ENCODE results near the gene ATP5F1B. TPM values are rescaled to one million over a fixed set of nuclear protein-coding genes. Genes with fewer than 3 reads are reported as not detected.
"Not testable (repeated sequence)": the region's sequence is repeated elsewhere in the genome, so short reads cannot be mapped to it uniquely, and the experiment has no call there.

Gene ATP5F1B
- total RNA-seq, 4 donors from 2014 or later: 442 to 1,000 (median 608) TPM

- Histone ChIP-seq H3K36me3 (peaks cover 0 to 11% (median 5%) of the 10 kb centered on the region in 4 donors), H3K27ac (no peak overlapping the region), H3K4me1 (no peaks in the 10 kb centered on the region), H3K9me3 (no peaks in the 10 kb centered on the region), H3K4me3 (no peak overlapping the region), H3K27me3 (no peaks in the 10 kb centered on the region)
- intact Hi-C loops (cut with DNase I; ENCODE audit: low total_unique reads) (no loop called here), in situ Hi-C loops (cut with MboI; ENCODE audit: low pct_ligation_motif_present in 1 of 4, low pct_unique_long_range_greater_than_20kb in 1 of 4, low sequenced_read_pairs in 3 of 4) (no loop called here)
- no peak for DNase-seq
- 29 to 60% methylated on average over 1 of the region's 1 CpG for WGBS, 2 donors (ENCODE audit: low coverage in 1 of 2)
- TF ChIP-seq POLR2A (IDR thresholded peaks at IDR 0.05) (no peak), POLR2AphosphoS5 (IDR thresholded peaks at IDR 0.05) (no peak), EP300 (IDR thresholded peaks at IDR 0.05; ENCODE audit: low read depth) (no peak), CTCF (IDR thresholded peaks at IDR 0.05) (no peak)
These were observed 13.1 kb upstream of the ATP5F1B start for GRCh38 chr12:56658921-56659320.

- Histone ChIP-seq H3K27ac (no peak overlapping the region), H3K9me3 (no peaks in the 10 kb centered on the region), H3K36me3 (no peaks in the 10 kb centered on the region), H3K4me1 (no peaks in the 10 kb centered on the region), H3K27me3 (no peaks in the 10 kb centered on the region), H3K4me3 (no peak overlapping the region)
- TF ChIP-seq POLR2A (IDR thresholded peaks at IDR 0.05) (no peak), EP300 (IDR thresholded peaks at IDR 0.05; ENCODE audit: low read depth) (no peak), CTCF (IDR thresholded peaks at IDR 0.05) (no peak), POLR2AphosphoS5 (IDR thresholded peaks at IDR 0.05) (no peak)
- intact Hi-C loops (cut with DNase I; ENCODE audit: low total_unique reads): no loop called here
- in situ Hi-C loops (cut with MboI; ENCODE audit: low pct_ligation_motif_present in 1 of 4, low pct_unique_long_range_greater_than_20kb in 1 of 4, low sequenced_read_pairs in 3 of 4): no loop called here
- no peak for DNase-seq
- WGBS, 2 donors (ENCODE audit: low coverage in 1 of 2): 73 to 93% methylated on average over 2 to 7 of the region's 7 CpGs
These were observed 11.9 kb upstream of the ATP5F1B start for GRCh38 chr12:56657416-56658379.

GRCh38 chr12:56653781-56654180 lies 8.0 kb upstream of the ATP5F1B start:
- WGBS, 2 donors (ENCODE audit: low coverage in 1 of 2): 83 to 93% methylated on average over 4 to 5 of the region's 5 CpGs
- H3K4me3 ChIP-seq; intact Hi-C loops (cut with DNase I; ENCODE audit: low total_unique reads); H3K36me3 ChIP-seq; H3K9me3 ChIP-seq; DNase-seq; H3K27me3 ChIP-seq; in situ Hi-C loops (cut with MboI; ENCODE audit: low pct_ligation_motif_present in 1 of 4, low pct_unique_long_range_greater_than_20kb in 1 of 4, low sequenced_read_pairs in 3 of 4); H3K27ac ChIP-seq; H3K4me1 ChIP-seq: not testable (repeated sequence)

GRCh38 chr12:56648023-56648422 lies 2.2 kb upstream of the ATP5F1B start:
- H3K27me3 ChIP-seq; H3K27ac ChIP-seq; H3K4me3 ChIP-seq; intact Hi-C loops (cut with DNase I; ENCODE audit: low total_unique reads); DNase-seq; in situ Hi-C loops (cut with MboI; ENCODE audit: low pct_ligation_motif_present in 1 of 4, low pct_unique_long_range_greater_than_20kb in 1 of 4, low sequenced_read_pairs in 3 of 4); H3K9me3 ChIP-seq: not testable (repeated sequence)
- 95 to 100% methylated on average over 3 to 9 of the region's 9 CpGs for WGBS, 2 donors (ENCODE audit: low coverage in 1 of 2)
- Histone ChIP-seq H3K36me3 (peaks cover 0 to 12% (median 2%) of the 10 kb centered on the region in 4 donors), H3K4me1 (peaks cover 14 to 26% (median 21%) of the 10 kb centered on the region in 4 donors)

GRCh38 chr12:56645201-56645716 lies 525 bp downstream of the ATP5F1B start:
- Histone ChIP-seq H3K9me3 (no peaks in the 10 kb centered on the region), H3K27me3 (no peaks in the 10 kb centered on the region), H3K27ac (peak overlapping the region; percentile 93 to 99 (median 96)), H3K36me3 (peaks cover 0 to 39% (median 21%) of the 10 kb centered on the region in 4 donors), H3K4me3 (peak overlapping the region; percentile 84 to 97 (median 92)), H3K4me1 (peaks cover 14 to 42% (median 34%) of the 10 kb centered on the region in 4 donors)
- DNase-seq: peak; percentile 16
- no peak for TF ChIP-seq EP300 (IDR thresholded peaks at IDR 0.05; ENCODE audit: low read depth)
- peak in 2 of 5 experiments; percentile 35 to 39 for TF ChIP-seq CTCF (IDR thresholded peaks at IDR 0.05)
- TF ChIP-seq POLR2AphosphoS5 (IDR thresholded peaks at IDR 0.05): no peak
- intact Hi-C loops (cut with DNase I; ENCODE audit: low total_unique reads) (no loop called here), in situ Hi-C loops (cut with MboI; ENCODE audit: low pct_ligation_motif_present in 1 of 4, low pct_unique_long_range_greater_than_20kb in 1 of 4, low sequenced_read_pairs in 3 of 4) (no loop called here)
- 0 to 1% methylated on average over 1 to 29 of the region's 29 CpGs for WGBS, 2 donors (ENCODE audit: low coverage in 1 of 2)

Data from transverse colon (tissue), 4 donors.